ENCODE measurements around the gene HSBP1L1.

HSBP1L1 gene

GRCh38 chr18:79961527-79962291 is 2.7 kb upstream of the HSBP1L1 start:
- DNase-seq: no peak

- DNase-seq: no peak
These were observed 2.1 kb upstream of the HSBP1L1 start for GRCh38 chr18:79962311-79962710.

GRCh38 chr18:79962835-79963657 is 1.4 kb upstream of the HSBP1L1 start:
- peak; percentile 62 for DNase-seq

GRCh38 chr18:79963658-79964329 is 649 bp upstream of the HSBP1L1 start:
- DNase-seq: no peak

- no peak for DNase-seq
These were observed 868 bp downstream of the HSBP1L1 start for GRCh38 chr18:79965119-79965902.

- DNase-seq: no peak
These were observed 6.1 kb downstream of the HSBP1L1 start for GRCh38 chr18:79970419-79971133.

GRCh38 chr18:79971211-79971952 is 6.9 kb downstream of the HSBP1L1 start:
- no peak for DNase-seq

- no peak for DNase-seq
These were observed 7.5 kb downstream of the HSBP1L1 start for GRCh38 chr18:79971986-79972385.

- DNase-seq: no peak
These were observed 8.3 kb downstream of the HSBP1L1 start for GRCh38 chr18:79972720-79973119.

- no peak for DNase-seq
These were observed 9.1 kb downstream of the HSBP1L1 start for GRCh38 chr18:79973517-79973916.

- no peak for DNase-seq
These were observed 9.7 kb downstream of the HSBP1L1 start for GRCh38 chr18:79974025-79974654.

GRCh38 chr18:79975043-79975442 is 10.6 kb downstream of the HSBP1L1 start:
- no peak for DNase-seq

- DNase-seq: no peak
These were observed 11.7 kb downstream of the HSBP1L1 start for GRCh38 chr18:79975985-79976680.

GRCh38 chr18:79979843-79980242 is 15.4 kb downstream of the HSBP1L1 start:
- DNase-seq: no peak

GRCh38 chr18:79980585-79980984 is 16.1 kb downstream of the HSBP1L1 start:
- DNase-seq: no peak

- DNase-seq: peak; percentile 43
These were observed 18.3 kb downstream of the HSBP1L1 start for GRCh38 chr18:79982736-79983135.

- DNase-seq: no peak
These were observed 18.8 kb downstream of the HSBP1L1 start for GRCh38 chr18:79983253-79983652.

- DNase-seq: no peak
These were observed 19.4 kb downstream of the HSBP1L1 start for GRCh38 chr18:79983793-79984192.

GRCh38 chr18:79985172-79985571 is 20.7 kb downstream of the HSBP1L1 start:
- no peak for DNase-seq

GRCh38 chr18:79986726-79987125 is 22.3 kb downstream of the HSBP1L1 start:
- no peak for DNase-seq

All from stimulated activated CD4-positive, alpha-beta T cell treated with anti-CD3 and anti-CD28 coated beads, Interleukin-1b, Interleukin-23, amount 100 ng/mL, for 48 hours (primary cell).